CD4-positive, alpha-beta T cell treated with Interleukin-6 at 100 ng/mL for 8 hours (primary cell): ENCODE results near the gene CALN1.

ENCODE experiments used
- DNase-seq: peaks from one replicate; pipeline ENCODE4 v3.0.0-alpha.2; 2020; ENCODE audit warnings: mixed read lengths, low spot score

The CALN1 gene

GRCh38 chr7:71784781-71785180 is 627.4 kb downstream of the CALN1 start:
- DNase-seq: no peak

- no peak for DNase-seq
Observed at GRCh38 chr7:71784180-71784579, 628.0 kb downstream of the CALN1 start.

GRCh38 chr7:71783779-71784178 is 628.4 kb downstream of the CALN1 start:
- no peak for DNase-seq

- no peak for DNase-seq
Observed at GRCh38 chr7:71782051-71782450, 630.1 kb downstream of the CALN1 start.

GRCh38 chr7:71780282-71780681 is 631.9 kb downstream of the CALN1 start:
- no peak for DNase-seq

GRCh38 chr7:71777278-71777677 is 634.9 kb downstream of the CALN1 start:
- no peak for DNase-seq

- no peak for DNase-seq
Observed at GRCh38 chr7:71776726-71777125, 635.4 kb downstream of the CALN1 start.

GRCh38 chr7:71775648-71776047 is 636.5 kb downstream of the CALN1 start:
- DNase-seq: no peak

- no peak for DNase-seq
Observed at GRCh38 chr7:71772779-71773178, 639.4 kb downstream of the CALN1 start.

- no peak for DNase-seq
Observed at GRCh38 chr7:71770269-71770907, 641.8 kb downstream of the CALN1 start.

GRCh38 chr7:71769326-71769725 is 642.8 kb downstream of the CALN1 start:
- no peak for DNase-seq

GRCh38 chr7:71768450-71768849 is 643.7 kb downstream of the CALN1 start:
- DNase-seq: no peak

GRCh38 chr7:71766016-71766415 is 646.1 kb downstream of the CALN1 start:
- no peak for DNase-seq

GRCh38 chr7:71761336-71761735 is 650.8 kb downstream of the CALN1 start:
- DNase-seq: no peak

- no peak for DNase-seq
Observed at GRCh38 chr7:71754828-71755227, 657.3 kb downstream of the CALN1 start.

GRCh38 chr7:71753956-71754664 is 658.0 kb downstream of the CALN1 start:
- DNase-seq: no peak

- DNase-seq: no peak
Observed at GRCh38 chr7:71753236-71753635, 658.9 kb downstream of the CALN1 start.

- peak; percentile 1 for DNase-seq
Observed at GRCh38 chr7:71752171-71752935, 659.8 kb downstream of the CALN1 start.

- DNase-seq: no peak
Observed at GRCh38 chr7:71750290-71750689, 661.8 kb downstream of the CALN1 start.

GRCh38 chr7:71746006-71746405 is 666.1 kb downstream of the CALN1 start:
- DNase-seq: no peak

- no peak for DNase-seq
Observed at GRCh38 chr7:71740174-71740560, 672.0 kb downstream of the CALN1 start.

GRCh38 chr7:71739520-71740173 is 672.5 kb downstream of the CALN1 start:
- no peak for DNase-seq
